Activated CD4-positive, alpha-beta T cell treated with anti-CD3 and anti-CD28 coated beads, Interleukin-2, Interleukin-4, amounts not matched to agents 100 ng/mL and 50 ng/mL, durations not matched to agents 16 hours and 8 hours (primary cell): Measurements from ENCODE around the gene MEIOB.
"Not testable (repeated sequence)": the region's sequence is repeated elsewhere in the genome, so short reads cannot be mapped to it uniquely, and the experiment has no call there.

Experiments
- DNase-seq: peaks from one replicate; pipeline ENCODE4 v3.0.0-alpha.2; 2020; ENCODE audit warnings: low spot score

The MEIOB gene

GRCh38 chr16:1871974-1872635 is at the start of gene MEIOB:
Gene MEIOB, minus strand, starts transcription at chr16:1872164. Its CDS starts 3,989 bp downstream, at chr16:1868175.
- DNase-seq = no peak

- no peak for DNase-seq
Measured at GRCh38 chr16:1920727-1921171, 48.8 kb upstream of the MEIOB start.

GRCh38 chr16:1920122-1920521 is 48.2 kb upstream of the MEIOB start:
- not testable (repeated sequence) for DNase-seq

- no peak for DNase-seq
Measured at GRCh38 chr16:1919327-1919998, 47.5 kb upstream of the MEIOB start.

GRCh38 chr16:1918351-1919326 is 46.7 kb upstream of the MEIOB start, which contains the start of gene HS3ST6:
Gene HS3ST6, minus strand, starts transcription at chr16:1918415. Its CDS starts 92 bp downstream, at chr16:1918323.
- DNase-seq = no peak

- no peak for DNase-seq
Measured at GRCh38 chr16:1917665-1918350, 45.8 kb upstream of the MEIOB start.

GRCh38 chr16:1917056-1917664 is 45.2 kb upstream of the MEIOB start:
- DNase-seq = no peak

- no peak for DNase-seq
Measured at GRCh38 chr16:1916640-1916990, 44.7 kb upstream of the MEIOB start.

GRCh38 chr16:1915732-1916639 is 44.0 kb upstream of the MEIOB start:
- no peak for DNase-seq

GRCh38 chr16:1914988-1915387 is 43.0 kb upstream of the MEIOB start:
- no peak for DNase-seq

- no peak for DNase-seq
Measured at GRCh38 chr16:1914084-1914608, 42.2 kb upstream of the MEIOB start.

- DNase-seq = no peak
Measured at GRCh38 chr16:1913327-1914083, 41.5 kb upstream of the MEIOB start.

GRCh38 chr16:1912215-1912543 is 40.2 kb upstream of the MEIOB start:
- DNase-seq = no peak

GRCh38 chr16:1911467-1912214 is 39.7 kb upstream of the MEIOB start:
- DNase-seq = no peak

GRCh38 chr16:1909561-1910231 is 37.7 kb upstream of the MEIOB start:
- no peak for DNase-seq

GRCh38 chr16:1908983-1909382 is 37.0 kb upstream of the MEIOB start:
- no peak for DNase-seq

GRCh38 chr16:1908184-1908583 is 36.2 kb upstream of the MEIOB start:
- DNase-seq = no peak

GRCh38 chr16:1907226-1907860 is 35.4 kb upstream of the MEIOB start:
- DNase-seq = no peak
